ENCODE data around the gene RAD51C.

Gene RAD51C

GRCh38 chr17:58756246-58757161 lies 64.1 kb downstream of the RAD51C start:
- TF ChIP-seq REST (IDR thresholded peaks at IDR 0.05; ENCODE audit: insufficient read depth in 1 of 2, low read depth in 2 of 2, low read length in 2 of 2) (0 out of 4 replicates have a peak, but pooled peaks of 1 of the 2 experiments have one; percentile 4), FOXP2 (optimal IDR thresholded peaks at IDR 0.05; ENCODE audit: borderline replicate concordance, extremely low read depth, extremely low read length, insufficient read depth) (no peak)

GRCh38 chr17:58757162-58757613 lies 64.8 kb downstream of the RAD51C start:
- TF ChIP-seq REST (IDR thresholded peaks at IDR 0.05; ENCODE audit: insufficient read depth in 1 of 2, low read depth in 2 of 2, low read length in 2 of 2): no peak
- TF ChIP-seq TAF1 (IDR thresholded peaks at IDR 0.05; ENCODE audit: borderline replicate concordance, insufficient read depth, low read length): no peak
- TF ChIP-seq POLR2AphosphoS5 (IDR thresholded peaks at IDR 0.05; ENCODE audit: low read depth, low read length): no peak
- no peak for TF ChIP-seq SIN3A (IDR thresholded peaks at IDR 0.05; ENCODE audit: borderline replicate concordance, insufficient read depth, low read length)
- TF ChIP-seq FOXP2 (optimal IDR thresholded peaks at IDR 0.05; ENCODE audit: borderline replicate concordance, extremely low read depth, extremely low read length, insufficient read depth): no peak

GRCh38 chr17:58758890-58759289 lies 66.5 kb downstream of the RAD51C start:
- TF ChIP-seq POLR2AphosphoS5 (IDR thresholded peaks at IDR 0.05; ENCODE audit: low read depth, low read length) (no peak), REST (IDR thresholded peaks at IDR 0.05; ENCODE audit: insufficient read depth in 1 of 2, low read depth in 2 of 2, low read length in 2 of 2) (no peak), FOXP2 (optimal IDR thresholded peaks at IDR 0.05; ENCODE audit: borderline replicate concordance, extremely low read depth, extremely low read length, insufficient read depth) (no peak), TAF1 (IDR thresholded peaks at IDR 0.05; ENCODE audit: borderline replicate concordance, insufficient read depth, low read length) (no peak), SIN3A (IDR thresholded peaks at IDR 0.05; ENCODE audit: borderline replicate concordance, insufficient read depth, low read length) (no peak)

- TF ChIP-seq TAF1 (IDR thresholded peaks at IDR 0.05; ENCODE audit: borderline replicate concordance, insufficient read depth, low read length) (no peak), FOXP2 (optimal IDR thresholded peaks at IDR 0.05; ENCODE audit: borderline replicate concordance, extremely low read depth, extremely low read length, insufficient read depth) (no peak), SIN3A (IDR thresholded peaks at IDR 0.05; ENCODE audit: borderline replicate concordance, insufficient read depth, low read length) (no peak), POLR2AphosphoS5 (IDR thresholded peaks at IDR 0.05; ENCODE audit: low read depth, low read length) (no peak), REST (IDR thresholded peaks at IDR 0.05; ENCODE audit: insufficient read depth in 1 of 2, low read depth in 2 of 2, low read length in 2 of 2) (no peak)
These were observed 67.1 kb downstream of the RAD51C start for GRCh38 chr17:58759522-58759921.
